ENCODE data around the gene NDP.

Gene NDP

GRCh38 chrX:43958529-43958928 lies 14.7 kb downstream of the NDP start:
- no peak for TF ChIP-seq GATA2 (IDR thresholded peaks at IDR 0.05; ENCODE audit: low read depth, low read length)
- no peak for TF ChIP-seq GATA3 (IDR thresholded peaks at IDR 0.05; ENCODE audit: low read depth, low read length)

- TF ChIP-seq GATA3 (IDR thresholded peaks at IDR 0.05; ENCODE audit: low read depth, low read length) (no peak), GATA2 (IDR thresholded peaks at IDR 0.05; ENCODE audit: low read depth, low read length) (no peak)
Observed at GRCh38 chrX:43956034-43956433, 17.2 kb downstream of the NDP start.

- no peak for TF ChIP-seq GATA3 (IDR thresholded peaks at IDR 0.05; ENCODE audit: low read depth, low read length)
- no peak for TF ChIP-seq GATA2 (IDR thresholded peaks at IDR 0.05; ENCODE audit: low read depth, low read length)
Observed at GRCh38 chrX:43953218-43953617, 20.0 kb downstream of the NDP start.

GRCh38 chrX:43949669-43950068 lies 23.5 kb downstream of the NDP start:
- TF ChIP-seq GATA3 (IDR thresholded peaks at IDR 0.05; ENCODE audit: low read depth, low read length) (no peak), GATA2 (IDR thresholded peaks at IDR 0.05; ENCODE audit: low read depth, low read length) (no peak)

- no peak for TF ChIP-seq GATA3 (IDR thresholded peaks at IDR 0.05; ENCODE audit: low read depth, low read length)
- no peak for TF ChIP-seq GATA2 (IDR thresholded peaks at IDR 0.05; ENCODE audit: low read depth, low read length)
Observed at GRCh38 chrX:43940816-43941474, 32.2 kb downstream of the NDP start.

- TF ChIP-seq GATA3 (IDR thresholded peaks at IDR 0.05; ENCODE audit: low read depth, low read length) (no peak), GATA2 (IDR thresholded peaks at IDR 0.05; ENCODE audit: low read depth, low read length) (no peak)
Observed at GRCh38 chrX:43939187-43939926, 33.8 kb downstream of the NDP start.

- no peak for TF ChIP-seq GATA2 (IDR thresholded peaks at IDR 0.05; ENCODE audit: low read depth, low read length)
- no peak for TF ChIP-seq GATA3 (IDR thresholded peaks at IDR 0.05; ENCODE audit: low read depth, low read length)
Observed at GRCh38 chrX:43910012-43910411, 63.2 kb downstream of the NDP start.

GRCh38 chrX:43909141-43909540 lies 64.0 kb downstream of the NDP start:
- TF ChIP-seq GATA3 (IDR thresholded peaks at IDR 0.05; ENCODE audit: low read depth, low read length) (no peak), GATA2 (IDR thresholded peaks at IDR 0.05; ENCODE audit: low read depth, low read length) (no peak)

- TF ChIP-seq GATA3 (IDR thresholded peaks at IDR 0.05; ENCODE audit: low read depth, low read length): no peak
- TF ChIP-seq GATA2 (IDR thresholded peaks at IDR 0.05; ENCODE audit: low read depth, low read length): no peak
Observed at GRCh38 chrX:43899878-43900815, 73.0 kb downstream of the NDP start.

Measured in SH-SY5Y (cell line).